Right renal pelvis (tissue), 4 donors: Measurements from ENCODE around the gene PTPRR. TPM values are rescaled to one million over a fixed set of nuclear protein-coding genes. Genes with fewer than 3 reads are reported as not detected.

Source experiments
- DNase-seq, 4 donors: peaks; one replicate each; pipeline ENCODE4 v3.0.0-alpha.2; 2013; ENCODE audit warnings: low read depth in 4 of 4, low spot score in 3 of 4, missing footprints in 1 of 4
- polyA plus RNA-seq, 4 donors: library from polyadenylated mRNA; unstranded; fragments of 120-200 nt; gene quantifications; one replicate each; pipeline ENCODE4 v1.2.1, GENCODE V29; 2013; ENCODE audit not compliant: insufficient read length in 4 of 4

PTPRR gene
- polyA plus RNA-seq, 4 donors: 0.40 to 0.87 (median 0.65) TPM

DNA sequence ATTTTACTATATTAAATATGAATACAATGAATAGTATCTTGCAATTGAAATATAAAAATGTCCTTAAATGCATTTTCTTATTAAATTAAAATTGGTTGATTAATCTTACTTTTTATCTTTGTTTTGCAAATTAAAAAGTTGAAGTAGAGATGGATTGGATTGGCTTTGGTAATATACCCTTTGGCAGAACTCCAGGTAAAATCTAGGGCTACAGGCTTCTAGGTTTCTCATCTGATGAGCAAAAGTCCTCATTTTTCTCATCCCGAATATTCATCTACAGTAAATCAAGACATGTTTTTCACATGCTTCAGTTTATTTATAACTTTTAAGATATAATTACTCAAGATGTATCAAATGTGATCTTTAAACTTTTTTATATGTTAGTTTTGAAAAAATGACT is 2.2 kb downstream of the PTPRR start:
- DNase-seq: no peak

DNA sequence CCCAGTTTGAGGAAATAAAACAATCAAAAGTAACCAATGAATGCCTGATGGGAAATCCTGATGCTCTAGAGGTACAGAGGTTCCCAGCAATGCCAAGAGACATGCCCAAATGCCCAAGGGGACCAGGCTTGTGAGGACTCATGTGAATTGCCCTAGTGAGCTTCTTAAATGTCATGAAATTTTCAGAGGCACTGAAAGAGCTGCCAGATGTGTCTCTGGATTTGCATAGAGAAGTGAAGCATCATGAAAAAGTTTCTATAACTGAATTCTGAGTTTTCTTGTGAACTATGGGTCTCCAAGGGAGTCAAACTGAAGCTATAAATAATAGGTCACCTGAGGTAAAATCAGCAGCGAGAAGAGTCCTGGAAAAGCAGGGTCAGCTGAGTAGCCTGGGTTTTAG is 9.9 kb downstream of the PTPRR start:
- DNase-seq: no peak

DNA sequence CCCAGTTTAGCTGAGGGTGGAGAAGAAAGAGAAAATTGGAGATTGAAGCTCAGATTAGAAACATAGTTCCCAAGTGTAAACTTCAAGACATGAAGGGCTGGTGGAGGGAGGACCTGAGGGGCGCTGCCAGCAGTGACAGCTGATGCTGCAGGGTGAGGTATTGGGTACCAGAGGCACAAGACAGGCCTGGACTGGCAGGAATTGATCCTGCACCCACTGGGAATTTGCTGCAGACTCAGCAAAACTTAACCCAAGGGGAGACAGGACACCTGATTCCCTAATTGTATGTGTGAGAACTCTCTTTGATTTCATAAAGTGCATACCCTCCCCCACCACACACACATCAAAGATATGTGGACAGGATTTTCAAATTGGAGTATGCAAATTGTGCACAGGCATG is 11.6 kb downstream of the PTPRR start:
- DNase-seq: no peak

DNA sequence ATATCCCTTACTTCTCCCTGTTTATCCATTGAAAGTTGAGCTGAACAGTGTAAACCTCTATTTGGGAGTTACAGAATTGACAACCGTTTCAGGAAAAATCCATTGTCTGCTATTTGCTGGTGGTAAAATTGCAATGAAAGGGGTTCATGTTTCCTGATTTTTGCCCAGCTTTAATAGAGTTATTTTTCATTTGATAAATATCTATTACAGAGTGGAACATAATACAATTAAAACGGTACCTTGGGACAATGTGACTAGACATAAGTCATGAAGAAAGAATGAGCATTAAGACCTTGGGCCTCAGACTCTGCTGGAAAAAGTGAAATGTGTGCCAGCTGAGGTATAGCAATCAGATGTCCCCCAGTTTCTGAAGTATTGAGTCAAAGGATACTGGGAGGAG is 13.1 kb downstream of the PTPRR start:
- DNase-seq: no peak

DNA sequence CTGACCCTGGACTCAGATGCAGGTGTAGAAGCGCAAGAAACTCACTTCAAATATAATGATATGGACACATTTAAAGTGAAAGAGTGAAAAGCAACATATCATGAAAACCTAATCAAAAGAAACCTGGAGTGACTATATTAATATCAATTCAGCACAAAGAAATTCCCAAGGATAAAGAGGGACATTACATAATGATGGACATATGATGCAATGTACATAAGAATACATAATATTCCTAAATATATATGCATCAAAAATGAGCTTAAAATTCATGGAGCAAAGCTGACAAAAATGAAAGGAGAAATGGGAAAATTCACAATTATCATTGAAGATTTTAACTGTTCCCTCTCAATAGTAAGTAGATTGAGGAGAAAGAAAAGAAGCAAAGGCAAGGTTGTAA is 24.6 kb downstream of the PTPRR start:
- DNase-seq: no peak

DNA sequence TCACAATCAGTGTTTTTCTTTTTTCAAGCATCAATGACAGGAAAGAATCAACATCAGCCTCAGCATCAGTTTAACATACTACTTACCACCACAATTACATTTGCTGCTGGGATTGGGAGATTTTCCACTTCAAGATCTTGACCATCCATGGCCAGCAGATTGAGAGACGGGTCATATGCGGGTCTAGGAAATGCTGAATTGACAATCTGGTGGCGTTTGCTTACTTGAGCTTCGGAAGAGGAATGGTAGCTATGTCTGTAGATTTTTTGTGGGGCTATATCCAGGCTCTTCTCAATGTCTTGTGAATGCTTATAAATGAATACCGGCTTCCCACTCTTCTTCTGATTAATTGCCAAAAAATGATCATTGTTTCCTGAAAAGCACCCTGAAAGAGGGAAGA is 27.9 kb downstream of the PTPRR start:
- DNase-seq: no peak

DNA sequence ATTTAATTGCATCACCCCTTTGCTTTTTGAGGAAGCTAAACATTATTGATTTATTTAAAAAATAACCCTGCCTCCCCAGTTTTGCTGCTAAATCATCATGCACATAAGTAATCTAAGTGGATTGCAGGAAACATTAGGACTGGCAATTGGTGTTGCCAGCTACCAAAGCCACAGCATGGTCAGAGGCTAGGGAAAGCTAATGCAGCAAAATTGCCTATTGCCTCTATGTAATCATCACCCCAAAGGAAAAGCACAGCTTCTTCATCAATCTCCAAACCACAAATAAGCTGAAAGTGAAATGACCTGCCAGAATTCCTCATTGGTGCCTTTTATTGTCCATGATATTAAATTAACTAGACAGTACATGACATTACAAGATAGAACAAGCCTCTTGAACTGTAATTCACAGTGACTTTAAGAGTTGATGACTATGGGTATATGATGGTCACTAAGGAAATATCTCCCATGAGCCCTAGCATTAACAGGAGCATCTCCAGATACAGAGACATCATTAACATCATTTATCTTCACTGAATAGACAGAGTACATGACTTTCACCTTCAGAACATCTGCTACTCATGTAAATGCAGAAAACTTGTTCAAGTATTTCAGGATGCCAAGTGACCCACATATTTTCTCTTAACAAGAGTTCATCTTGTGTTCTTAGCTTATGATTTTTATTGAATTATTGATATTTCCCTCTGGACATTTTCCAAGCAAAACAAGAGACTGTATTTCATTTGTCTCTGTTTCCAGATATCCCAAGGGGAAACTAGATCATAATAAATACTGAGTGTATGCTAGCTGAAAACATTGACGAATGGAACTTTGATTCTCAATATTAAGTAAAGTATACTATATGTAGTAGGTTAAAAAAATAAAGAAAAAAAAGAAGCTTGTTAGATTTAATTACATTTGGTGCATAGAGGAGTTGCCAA is 29.4 kb downstream of the PTPRR start:
- no peak for DNase-seq

DNA sequence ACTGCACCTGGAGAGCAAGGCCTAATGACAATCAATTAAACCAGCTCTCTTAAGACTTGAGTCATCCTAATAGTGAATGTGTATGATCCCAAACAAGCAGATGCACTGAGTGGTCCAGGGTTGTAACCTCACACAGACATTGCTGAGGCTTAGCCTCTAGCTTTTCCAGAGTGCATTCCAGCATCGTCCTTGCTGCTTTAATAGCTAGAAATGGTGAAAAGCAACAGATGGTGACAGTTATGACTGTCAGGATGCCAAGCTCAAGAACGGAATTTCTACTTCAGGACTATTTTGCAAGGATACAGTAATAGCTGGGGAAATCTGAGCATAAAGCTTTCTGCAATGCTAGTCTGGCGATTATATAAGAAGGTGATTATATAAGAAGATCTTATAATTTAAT is 34.6 kb downstream of the PTPRR start:
- DNase-seq: no peak

DNA sequence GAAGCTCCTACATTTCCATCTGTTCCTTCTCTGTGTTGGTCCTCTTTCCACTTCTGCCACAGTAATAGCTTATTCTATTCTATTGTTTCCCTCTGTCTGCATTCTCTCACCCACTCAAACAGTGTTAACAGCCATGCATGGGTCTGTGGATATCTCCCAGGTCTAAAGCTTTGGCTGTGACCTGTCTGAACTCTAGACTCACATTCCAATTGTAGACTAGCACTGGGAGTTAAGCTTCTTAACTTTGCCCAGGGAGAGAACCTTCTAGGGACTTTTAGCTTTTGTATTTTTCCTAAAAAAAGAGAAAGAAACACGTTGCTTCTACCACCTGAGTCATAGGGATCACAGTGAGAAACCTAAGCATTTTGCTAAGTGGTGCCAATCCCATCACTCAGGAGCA is 36.7 kb downstream of the PTPRR start:
- no peak for DNase-seq

DNA sequence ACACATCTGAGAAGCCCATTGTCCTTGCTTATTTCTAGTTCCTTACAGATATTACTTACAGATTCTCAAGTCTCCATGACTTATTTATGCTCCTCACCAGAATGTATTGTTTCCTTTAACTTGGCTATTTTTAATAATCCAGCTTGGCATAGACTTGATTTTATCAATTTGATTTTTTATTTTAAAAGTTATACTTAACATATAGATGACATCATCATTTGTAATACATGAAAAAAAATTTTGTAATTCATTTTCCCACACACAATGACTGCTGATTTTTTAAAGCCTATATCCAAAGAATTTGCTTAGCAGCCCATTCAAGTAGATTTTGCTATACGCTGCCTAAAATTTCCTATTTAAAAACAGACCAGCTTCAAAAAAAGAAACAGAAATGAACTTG is 39.8 kb downstream of the PTPRR start:
- DNase-seq: no peak

DNA sequence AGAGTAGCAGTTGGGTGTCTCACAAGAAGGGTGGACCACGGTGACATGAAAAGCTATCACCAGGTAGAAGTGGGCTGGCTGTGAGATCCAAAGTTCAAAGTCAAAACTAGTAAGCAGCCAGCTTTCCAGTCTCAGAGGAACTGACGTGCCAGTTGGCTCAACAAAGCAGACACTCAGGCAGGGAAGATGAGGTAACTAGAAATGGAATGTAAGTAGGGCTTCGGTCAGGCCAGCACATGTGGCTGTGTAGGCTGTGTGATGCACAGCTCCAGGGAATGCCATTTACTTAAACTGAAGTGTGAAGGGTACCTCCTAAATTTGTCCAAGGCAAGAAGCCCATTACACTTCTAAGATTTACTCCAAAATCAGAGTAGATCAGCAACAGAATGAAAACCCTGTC is 43.6 kb downstream of the PTPRR start:
- DNase-seq: no peak

DNA sequence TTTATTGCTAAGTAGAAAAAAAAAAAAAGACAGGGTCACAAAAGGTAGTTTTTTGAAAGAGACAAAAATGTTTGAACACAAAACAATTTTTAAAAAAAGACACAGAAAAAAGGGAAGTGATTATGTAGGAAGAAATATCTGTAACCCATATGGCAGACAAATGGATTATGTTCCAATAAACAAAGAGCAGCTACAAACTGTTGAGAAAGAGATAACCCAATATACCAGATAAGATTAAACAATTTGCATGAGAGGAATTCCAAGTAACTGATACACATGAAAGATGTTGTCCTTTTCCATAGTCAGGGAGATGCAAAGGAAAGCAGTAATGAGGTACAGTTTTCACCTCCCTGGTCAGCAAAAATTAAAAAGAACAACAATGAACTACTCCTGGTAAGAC is 44.9 kb downstream of the PTPRR start:
- DNase-seq: no peak

DNA sequence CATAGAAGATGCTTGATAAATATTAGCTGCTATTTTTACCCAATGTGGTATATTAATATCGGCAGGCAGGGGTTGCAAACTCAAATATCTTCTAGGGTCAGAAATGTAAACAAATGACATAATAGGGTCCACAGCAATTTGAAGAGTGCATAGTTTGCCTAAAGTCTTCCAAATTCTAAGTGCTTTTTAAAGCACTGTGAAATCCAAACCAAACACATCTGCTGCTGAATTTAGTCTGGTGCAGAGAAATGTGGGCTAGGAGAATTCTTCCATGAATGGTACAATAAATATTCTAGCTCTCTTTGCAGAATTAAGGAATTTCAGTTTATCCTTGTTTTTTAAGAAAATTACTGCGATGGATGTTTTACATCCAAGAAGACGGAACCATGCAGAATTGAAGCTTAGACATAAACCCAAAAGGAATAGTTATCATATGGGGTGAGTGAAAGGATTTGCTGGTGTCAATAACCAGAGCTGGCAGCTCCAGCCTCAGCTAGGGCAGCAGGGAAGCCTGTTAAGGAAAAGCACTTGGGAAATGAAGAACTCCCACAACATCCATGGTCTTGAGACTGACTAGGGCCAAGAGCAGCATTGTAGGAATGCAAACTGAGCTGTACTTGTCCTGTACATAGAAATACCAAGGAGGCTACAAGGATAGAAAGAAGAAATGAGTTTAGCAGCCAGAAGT is 65.5 kb downstream of the PTPRR start:
- DNase-seq: no peak

DNA sequence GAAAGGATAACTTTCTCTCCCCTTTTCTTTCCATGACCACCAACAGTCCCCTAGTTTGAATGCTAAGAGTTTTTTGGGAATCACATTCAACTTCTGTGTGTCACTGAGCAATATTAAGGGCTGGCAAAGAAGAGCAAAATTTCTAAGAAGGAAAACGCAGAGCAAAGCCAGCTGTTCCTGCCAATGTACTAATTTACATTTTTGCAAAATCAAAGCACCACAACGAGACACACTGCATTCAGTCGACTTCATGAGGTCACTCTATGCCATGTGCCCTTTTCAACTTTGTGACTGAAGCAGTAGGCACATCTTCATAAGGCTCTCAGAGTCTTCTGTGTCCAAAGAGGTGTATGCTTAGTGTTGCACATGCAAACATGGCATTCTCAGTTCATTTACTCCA is 66.4 kb downstream of the PTPRR start:
- DNase-seq: no peak

DNA sequence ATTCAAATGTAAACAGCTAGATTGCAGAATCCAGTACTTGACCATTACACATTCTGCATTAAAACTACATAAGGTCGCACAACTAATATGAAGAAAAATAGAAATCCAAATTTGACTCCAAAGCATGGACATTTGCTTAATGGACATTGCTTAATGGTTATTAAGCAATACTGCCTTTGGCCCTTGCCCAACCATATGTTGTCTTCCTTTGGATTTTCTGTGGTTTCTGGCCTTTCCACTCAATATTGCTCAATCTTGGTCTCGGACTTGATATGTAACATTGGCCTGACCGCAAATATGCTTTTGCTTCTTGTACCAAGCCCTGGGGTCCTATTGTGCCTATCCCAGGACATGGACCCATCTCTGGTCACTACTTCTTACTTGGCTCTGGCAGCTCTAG is 67.2 kb downstream of the PTPRR start:
- DNase-seq: no peak

DNA sequence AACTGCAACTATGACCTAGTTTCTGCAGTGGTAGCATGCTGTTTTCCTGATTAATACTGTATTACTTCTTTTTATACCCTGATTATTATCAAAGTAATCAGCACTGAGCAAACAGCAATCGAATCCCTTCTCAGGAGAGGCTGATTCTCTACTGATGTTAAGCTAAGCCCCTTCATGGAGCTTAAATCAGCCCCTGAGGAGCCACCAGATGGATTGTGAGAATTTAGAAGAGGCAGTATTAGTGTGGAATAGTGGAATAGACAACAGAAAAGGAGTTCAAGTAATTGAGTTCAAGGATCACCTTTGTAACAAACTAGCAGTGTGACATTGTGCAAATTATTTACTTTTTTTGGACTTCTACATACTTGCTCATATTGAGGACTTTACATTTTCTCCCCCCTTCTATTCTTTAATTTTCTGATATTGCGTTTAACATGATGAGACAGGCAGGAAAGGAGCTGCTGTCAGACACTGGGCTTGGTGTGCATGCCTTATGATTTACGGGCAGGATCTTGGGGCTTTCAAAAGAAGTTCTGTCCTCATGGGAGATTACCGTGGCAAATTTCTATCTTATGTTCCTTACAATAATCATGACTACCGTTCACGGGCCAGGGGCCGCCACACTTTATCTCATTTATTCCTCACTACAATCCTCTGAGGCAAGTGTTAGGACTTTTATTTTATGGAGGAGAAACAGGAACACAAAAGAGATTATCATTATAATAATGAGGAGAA is 68.0 kb downstream of the PTPRR start:
- no peak for DNase-seq

DNA sequence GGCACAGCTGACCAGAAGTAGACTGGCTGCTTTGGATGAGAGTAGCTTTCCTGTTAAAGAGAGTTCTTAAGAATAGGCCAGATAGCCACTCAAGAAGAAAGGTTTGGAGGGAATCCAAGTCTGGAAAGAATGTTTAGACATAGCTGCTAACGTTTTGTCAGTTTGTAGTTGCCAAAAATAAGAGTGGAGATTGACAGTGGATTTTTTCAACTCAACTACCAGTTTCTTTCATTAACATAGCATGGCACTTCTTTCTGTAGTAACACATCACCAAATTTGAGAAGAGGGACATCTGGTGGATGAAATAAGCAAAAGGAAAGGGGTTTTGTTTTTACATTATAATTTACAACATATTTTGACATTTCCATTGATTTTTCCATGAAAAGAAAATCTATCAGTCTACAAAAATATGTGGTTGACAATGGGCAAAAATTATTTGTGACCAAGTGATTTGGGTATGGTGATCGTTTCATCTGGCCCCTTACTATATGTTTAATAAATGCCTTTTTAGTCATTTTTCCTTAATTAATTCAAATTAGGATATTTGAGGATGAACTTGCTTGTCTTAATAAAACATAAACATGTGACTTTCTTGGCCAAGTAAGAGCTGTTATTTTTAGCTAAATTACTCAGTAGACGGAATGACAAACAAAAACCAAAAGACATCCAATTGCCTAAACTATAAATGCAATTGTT is 71.1 kb downstream of the PTPRR start:
- no peak for DNase-seq

DNA sequence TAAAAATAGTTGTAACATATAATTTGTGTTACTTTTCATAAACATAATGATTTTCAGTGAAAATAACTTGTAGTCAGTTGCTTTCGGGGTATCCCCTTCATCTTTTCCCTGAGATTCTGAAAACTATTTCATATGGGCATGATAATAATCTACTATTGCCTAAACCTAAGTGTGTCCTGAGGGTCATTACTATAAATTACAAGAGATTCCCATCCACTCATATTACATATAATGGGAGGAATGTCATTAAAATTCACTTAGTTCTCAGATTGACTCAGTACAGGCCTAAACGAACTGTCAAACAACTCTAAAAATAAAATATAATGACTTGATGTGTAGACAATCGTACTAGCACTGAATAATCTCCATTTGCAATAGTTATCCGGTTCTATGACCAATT is 72.7 kb downstream of the PTPRR start:
- no peak for DNase-seq

DNA sequence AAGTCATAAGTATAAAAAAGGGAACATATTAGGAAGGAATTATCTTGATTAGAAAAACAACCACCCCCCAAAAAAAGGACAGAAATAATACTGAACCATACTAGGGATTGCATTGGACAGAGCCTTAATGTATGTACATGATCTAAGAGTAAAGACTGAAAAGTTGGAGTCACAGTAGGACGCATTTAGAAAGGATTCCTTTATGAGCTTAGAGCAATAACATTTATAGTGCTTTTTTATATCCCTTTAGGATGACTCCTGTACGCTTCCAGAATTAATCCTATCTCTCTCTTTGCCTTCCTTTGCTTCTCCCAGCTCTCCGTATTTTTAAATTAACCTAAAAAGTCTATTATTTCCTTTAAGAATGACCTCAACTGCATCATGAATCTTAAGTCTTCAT is 75.3 kb downstream of the PTPRR start:
- DNase-seq: no peak

DNA sequence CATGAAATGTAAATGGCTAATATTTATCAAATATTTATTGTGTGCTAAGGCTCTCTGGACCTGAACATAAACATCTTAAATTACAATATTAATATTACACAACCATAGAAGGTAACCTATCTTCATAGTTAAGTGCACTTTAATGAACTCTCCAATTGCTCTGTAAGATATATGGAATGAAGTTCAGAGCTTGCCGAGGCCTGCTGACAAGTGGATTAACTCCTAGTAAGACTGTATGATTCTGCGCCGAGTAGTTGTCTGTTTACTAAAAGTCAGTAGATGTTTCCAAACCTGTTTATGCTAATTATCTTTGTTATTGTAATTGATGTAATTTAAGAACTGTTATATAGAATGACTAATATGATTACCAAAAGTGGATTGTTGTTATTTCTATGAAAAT is 77.2 kb downstream of the PTPRR start:
- no peak for DNase-seq

DNA sequence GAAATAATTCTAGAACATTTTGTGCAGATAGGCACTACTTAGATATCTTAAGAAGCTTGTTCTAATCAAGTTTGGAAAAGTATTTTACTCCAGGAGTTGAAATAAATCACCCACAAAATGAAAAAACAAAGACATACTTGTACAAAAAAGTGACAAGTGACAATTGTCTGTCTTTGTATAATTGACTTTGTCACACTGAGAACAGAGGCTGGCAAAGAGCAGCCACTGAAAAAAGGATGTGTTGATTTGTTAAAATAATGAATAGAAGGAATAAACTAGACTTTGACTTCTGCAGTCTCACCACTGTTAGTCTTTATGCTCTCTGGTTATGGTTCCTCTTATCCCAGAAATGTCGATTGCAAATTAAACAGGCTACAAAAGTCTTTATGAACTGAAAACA is 77.6 kb downstream of the PTPRR start:
- DNase-seq: no peak
